ENCODE data around the gene MEGF9. TPM values are rescaled to one million over a fixed set of nuclear protein-coding genes. Genes with fewer than 3 reads are reported as not detected.
A peak's percentile ranks its signal among the peaks of the same experiment; 100 is the strongest.

Gene MEGF9
- total RNA-seq, 1 donor from 2014 or later: 15.7 TPM

- Mint-ChIP-seq H3K9me3 (peaks cover 7% of the 10 kb centered on the region), H3K27me3 (ENCODE audit: low read depth) (no peaks in the 10 kb centered on the region), H3K4me3 (no peak overlapping the region), H3K36me3 (peaks cover 5% of the 10 kb centered on the region), H3K27ac (no peak overlapping the region), H3K4me1 (no peaks in the 10 kb centered on the region)
- TF ChIP-seq, protein P1, sequence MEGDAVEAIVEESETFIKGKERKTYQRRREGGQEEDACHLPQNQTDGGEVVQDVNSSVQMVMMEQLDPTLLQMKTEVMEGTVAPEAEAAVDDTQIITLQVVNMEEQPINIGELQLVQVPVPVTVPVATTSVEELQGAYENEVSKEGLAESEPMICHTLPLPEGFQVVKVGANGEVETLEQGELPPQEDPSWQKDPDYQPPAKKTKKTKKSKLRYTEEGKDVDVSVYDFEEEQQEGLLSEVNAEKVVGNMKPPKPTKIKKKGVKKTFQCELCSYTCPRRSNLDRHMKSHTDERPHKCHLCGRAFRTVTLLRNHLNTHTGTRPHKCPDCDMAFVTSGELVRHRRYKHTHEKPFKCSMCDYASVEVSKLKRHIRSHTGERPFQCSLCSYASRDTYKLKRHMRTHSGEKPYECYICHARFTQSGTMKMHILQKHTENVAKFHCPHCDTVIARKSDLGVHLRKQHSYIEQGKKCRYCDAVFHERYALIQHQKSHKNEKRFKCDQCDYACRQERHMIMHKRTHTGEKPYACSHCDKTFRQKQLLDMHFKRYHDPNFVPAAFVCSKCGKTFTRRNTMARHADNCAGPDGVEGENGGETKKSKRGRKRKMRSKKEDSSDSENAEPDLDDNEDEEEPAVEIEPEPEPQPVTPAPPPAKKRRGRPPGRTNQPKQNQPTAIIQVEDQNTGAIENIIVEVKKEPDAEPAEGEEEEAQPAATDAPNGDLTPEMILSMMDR (IDR thresholded peaks at IDR 0.05; ENCODE audit: unreplicated experiment): peak; percentile 54
- DNase-seq (ENCODE audit: low spot score in 2 of 2, unreplicated experiment in 2 of 2): no peak
Measured at GRCh38 chr9:120742951-120743416, 28.7 kb upstream of the MEGF9 start.

- TF ChIP-seq, protein P1 (IDR thresholded peaks at IDR 0.05; ENCODE audit: unreplicated experiment): no peak
- Mint-ChIP-seq H3K9me3 (peaks cover 7% of the 10 kb centered on the region), H3K27me3 (ENCODE audit: low read depth) (no peaks in the 10 kb centered on the region), H3K36me3 (peaks cover 3% of the 10 kb centered on the region), H3K4me1 (no peaks in the 10 kb centered on the region), H3K27ac (no peak overlapping the region), H3K4me3 (no peak overlapping the region)
- no peak for DNase-seq (ENCODE audit: low spot score in 2 of 2, unreplicated experiment in 2 of 2)
Measured at GRCh38 chr9:120741701-120742100, 27.4 kb upstream of the MEGF9 start.

DNA sequence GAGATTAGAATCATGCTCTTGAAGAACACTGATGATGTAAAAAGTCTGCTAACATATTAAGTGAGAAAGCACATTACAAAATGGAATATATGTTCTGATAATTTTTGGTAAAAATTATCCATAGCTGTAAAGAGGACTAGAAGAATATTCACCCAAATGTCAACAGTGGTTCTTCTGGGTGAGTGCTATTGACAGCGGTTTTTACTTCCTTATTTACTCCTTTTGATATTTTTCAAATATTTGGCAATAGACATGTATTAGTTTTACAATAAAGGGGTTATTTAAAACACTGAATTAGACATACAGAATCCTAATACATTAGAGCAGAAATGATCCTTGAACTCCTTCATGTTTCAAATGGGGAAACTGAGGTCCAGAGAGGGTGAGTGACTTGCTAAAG is 26.9 kb upstream of the MEGF9 start:
- H3K4me1 Mint-ChIP-seq: no peaks in the 10 kb centered on the region
- no peak overlapping the region for H3K4me3 Mint-ChIP-seq
- DNase-seq (ENCODE audit: low spot score in 2 of 2, unreplicated experiment in 2 of 2): no peak
- H3K27me3 Mint-ChIP-seq (ENCODE audit: low read depth): no peaks in the 10 kb centered on the region
- peaks cover 7% of the 10 kb centered on the region for H3K9me3 Mint-ChIP-seq
- peaks cover 3% of the 10 kb centered on the region for H3K36me3 Mint-ChIP-seq
- TF ChIP-seq, protein P1 (IDR thresholded peaks at IDR 0.05; ENCODE audit: unreplicated experiment): no peak
- H3K27ac Mint-ChIP-seq: no peak overlapping the region

DNA sequence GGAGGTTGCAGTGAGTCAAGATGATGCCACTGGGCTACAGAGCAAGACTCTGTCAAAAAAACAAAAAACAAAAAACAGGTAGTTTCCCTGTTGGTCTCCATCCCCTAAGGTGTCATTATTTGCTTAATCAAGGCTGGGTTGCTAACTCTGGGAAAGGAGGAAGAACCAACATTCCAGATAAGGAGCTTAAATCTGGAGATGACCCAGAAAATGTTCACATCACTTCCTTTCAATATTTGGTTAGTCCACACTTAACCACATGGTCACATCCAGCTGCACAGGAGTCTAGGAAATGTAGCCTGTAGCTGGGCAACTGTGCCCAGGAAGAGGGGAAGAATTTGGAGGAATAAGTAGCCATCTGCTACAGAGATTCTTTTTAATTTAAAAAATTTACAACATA is 25.9 kb upstream of the MEGF9 start:
- peaks cover under 1% of the 10 kb centered on the region for H3K36me3 Mint-ChIP-seq
- no peak overlapping the region for H3K27ac Mint-ChIP-seq
- H3K4me1 Mint-ChIP-seq: no peaks in the 10 kb centered on the region
- peaks cover under 1% of the 10 kb centered on the region for H3K9me3 Mint-ChIP-seq
- DNase-seq (ENCODE audit: low spot score in 2 of 2, unreplicated experiment in 2 of 2): no peak
- no peaks in the 10 kb centered on the region for H3K27me3 Mint-ChIP-seq (ENCODE audit: low read depth)
- TF ChIP-seq, protein P1 (IDR thresholded peaks at IDR 0.05; ENCODE audit: unreplicated experiment): no peak
- H3K4me3 Mint-ChIP-seq: no peak overlapping the region

- H3K27ac Mint-ChIP-seq: no peak overlapping the region
- TF ChIP-seq, protein P1 (IDR thresholded peaks at IDR 0.05; ENCODE audit: unreplicated experiment): no peak
- DNase-seq (ENCODE audit: low spot score in 2 of 2, unreplicated experiment in 2 of 2): no peak
- no peaks in the 10 kb centered on the region for H3K27me3 Mint-ChIP-seq (ENCODE audit: low read depth)
- no peak overlapping the region for H3K4me3 Mint-ChIP-seq
- H3K9me3 Mint-ChIP-seq: no peaks in the 10 kb centered on the region
- no peaks in the 10 kb centered on the region for H3K36me3 Mint-ChIP-seq
- H3K4me1 Mint-ChIP-seq: no peaks in the 10 kb centered on the region
Measured at GRCh38 chr9:120737416-120738165, 23.3 kb upstream of the MEGF9 start.

Data from mesothelial cell of epicardium (in vitro differentiated cells).